ENCODE data around the gene CACNA1F.
"Not testable (repeated sequence)": the region's sequence is repeated elsewhere in the genome, so short reads cannot be mapped to it uniquely, and the experiment has no call there.

The CACNA1F gene

GRCh38 chrX:49174723-49175122 lies 58.4 kb downstream of the CACNA1F start:
- Mint-ChIP-seq H3K4me1 (no peaks in the 10 kb centered on the region), H3K9me3 (peaks cover 21% of the 10 kb centered on the region), H3K36me3 (ENCODE audit: low read depth) (peaks cover 22% of the 10 kb centered on the region), H3K27me3 (ENCODE audit: low read depth) (peaks cover 26% of the 10 kb centered on the region), H3K27ac (no peak overlapping the region), H3K4me3 (peak overlapping the region in 1 of 3 experiments; percentile 31)
- no peak for TF ChIP-seq CTCF (IDR thresholded peaks at IDR 0.05; ENCODE audit: unreplicated experiment in 3 of 3)

GRCh38 chrX:49173544-49173943 lies 59.6 kb downstream of the CACNA1F start:
- Mint-ChIP-seq H3K27me3 (ENCODE audit: low read depth) (peaks cover 26% of the 10 kb centered on the region), H3K4me3 (peak overlapping the region in 2 of 3 experiments; percentile 61 to 72), H3K36me3 (ENCODE audit: low read depth) (peaks cover 15% of the 10 kb centered on the region), H3K9me3 (peaks cover 15% of the 10 kb centered on the region)
- H3K4me1 Mint-ChIP-seq, H3K27ac Mint-ChIP-seq: not testable (repeated sequence)

GRCh38 chrX:49172280-49172780 lies 60.8 kb downstream of the CACNA1F start:
- peaks cover 26% of the 10 kb centered on the region for H3K27me3 Mint-ChIP-seq (ENCODE audit: low read depth)
- H3K4me1 Mint-ChIP-seq = peaks cover 6% of the 10 kb centered on the region

GRCh38 chrX:49171752-49172279 lies 61.3 kb downstream of the CACNA1F start, which contains the start of gene PLP2:
PLP2 (plus strand) TSS chrX:49171898; CDS start chrX:49172001, 103 bp downstream.
- Mint-ChIP-seq H3K36me3 (ENCODE audit: low read depth) (peaks cover 10% of the 10 kb centered on the region), H3K4me1 (peaks cover 9% of the 10 kb centered on the region), H3K27ac (peak within 1 kb of the TSS in 1 of 3 experiments; percentile 28), H3K27me3 (ENCODE audit: low read depth) (peaks cover 26% of the 10 kb centered on the region), H3K9me3 (peaks cover 15% of the 10 kb centered on the region), H3K4me3 (peak within 1 kb of the TSS; percentile 70 to 82 (median 81))
- no peak for TF ChIP-seq CTCF (IDR thresholded peaks at IDR 0.05; ENCODE audit: unreplicated experiment in 3 of 3)

More at GRCh38 chrX:49172280-49172780, 60.8 kb downstream of the CACNA1F start:
- peaks cover 11% of the 10 kb centered on the region for H3K36me3 Mint-ChIP-seq (ENCODE audit: low read depth)
- peak overlapping the region; percentile 70 to 82 (median 81) for H3K4me3 Mint-ChIP-seq
- no peak overlapping the region for H3K27ac Mint-ChIP-seq
- no peak for TF ChIP-seq CTCF (IDR thresholded peaks at IDR 0.05; ENCODE audit: unreplicated experiment in 3 of 3)
- peaks cover 15% of the 10 kb centered on the region for H3K9me3 Mint-ChIP-seq

GRCh38 chrX:49167740-49168108 lies 65.4 kb downstream of the CACNA1F start:
- H3K36me3 Mint-ChIP-seq (ENCODE audit: low read depth) = no peaks in the 10 kb centered on the region
- H3K4me3 Mint-ChIP-seq = peak overlapping the region; percentile 52 to 63 (median 57)
- H3K9me3 Mint-ChIP-seq = peaks cover 8% of the 10 kb centered on the region
- no peak for TF ChIP-seq CTCF (IDR thresholded peaks at IDR 0.05; ENCODE audit: unreplicated experiment in 3 of 3)
- peak overlapping the region; percentile 31 to 83 (median 73) for H3K27ac Mint-ChIP-seq
- peaks cover 19% of the 10 kb centered on the region for H3K4me1 Mint-ChIP-seq
- peaks cover 23% of the 10 kb centered on the region for H3K27me3 Mint-ChIP-seq (ENCODE audit: low read depth)

GRCh38 chrX:49166914-49167739 lies 66.0 kb downstream of the CACNA1F start:
- peaks cover 19% of the 10 kb centered on the region for H3K4me1 Mint-ChIP-seq

More at GRCh38 chrX:49166914-49167739, 66.0 kb downstream of the CACNA1F start:
- Mint-ChIP-seq H3K36me3 (ENCODE audit: low read depth) (no peaks in the 10 kb centered on the region), H3K27me3 (ENCODE audit: low read depth) (peaks cover 17% of the 10 kb centered on the region), H3K27ac (peak overlapping the region; percentile 57 to 90 (median 83)), H3K4me3 (peak overlapping the region; percentile 77 to 84 (median 83)), H3K9me3 (peaks cover 6% of the 10 kb centered on the region)
- no peak for TF ChIP-seq CTCF (IDR thresholded peaks at IDR 0.05; ENCODE audit: unreplicated experiment in 3 of 3)

All from nephron (organoid).